ENCODE results near the gene ZNF205.

GRCh38 chr16:3155181-3155580, 42.8 kb downstream of the ZNF205 start:
- TF ChIP-seq CTCF (IDR thresholded peaks at IDR 0.05) = no peak
- no peak for TF ChIP-seq POLR2A (IDR thresholded peaks at IDR 0.05)
